A673 (cell line): ENCODE results near the gene IL17A.

Source experiments
- CTCF ChIP-seq: fragments of 300-800, 200-600 bp; sonication (generic); conservative IDR thresholded peaks from 2 replicates; pipeline ENCODE4 v1.5.1; 2017; ENCODE audit warnings: low read depth, mild to moderate bottlenecking, antibody characterized with exemption, low read length, moderate library complexity, mixed read lengths
- EZH2 ChIP-seq: fragments of 200-600 bp; sonication (generic); IDR thresholded peaks from 2 replicates; pipeline ENCODE4 v1.6.1; 2017; ENCODE audit warnings: borderline replicate concordance, low read depth, mild to moderate bottlenecking, mixed read lengths, antibody characterized with exemption, low read length; ENCODE audit not compliant: poor library complexity, severe bottlenecking

GRCh38 chr6:52201493-52201892 is 15.3 kb downstream of the IL17A start:
- no peak for TF ChIP-seq CTCF
- no peak for TF ChIP-seq EZH2
